Measurements from ENCODE around the gene CAPZB.

CAPZB gene

GRCh38 chr1:19468397-19468956 lies 16.9 kb downstream of the CAPZB start:
- DNase-seq (ENCODE audit: low spot score), result peak; percentile 77

GRCh38 chr1:19467199-19468187 lies 17.8 kb downstream of the CAPZB start:
- DNase-seq (ENCODE audit: low spot score), result no peak

GRCh38 chr1:19466112-19466561 lies 19.2 kb downstream of the CAPZB start:
- no peak for DNase-seq (ENCODE audit: low spot score)

- DNase-seq (ENCODE audit: low spot score), result no peak
Measured at GRCh38 chr1:19465650-19466049, 19.7 kb downstream of the CAPZB start.

- no peak for DNase-seq (ENCODE audit: low spot score)
Measured at GRCh38 chr1:19465123-19465522, 20.2 kb downstream of the CAPZB start.

GRCh38 chr1:19464696-19465095 lies 20.6 kb downstream of the CAPZB start:
- no peak for DNase-seq (ENCODE audit: low spot score)

GRCh38 chr1:19463504-19463803 lies 21.9 kb downstream of the CAPZB start:
- DNase-seq (ENCODE audit: low spot score), result no peak

- DNase-seq (ENCODE audit: low spot score), result peak; percentile 84
Measured at GRCh38 chr1:19462781-19463503, 22.4 kb downstream of the CAPZB start.

- no peak for DNase-seq (ENCODE audit: low spot score)
Measured at GRCh38 chr1:19461220-19461554, 24.2 kb downstream of the CAPZB start.

- DNase-seq (ENCODE audit: low spot score), result no peak
Measured at GRCh38 chr1:19460535-19461219, 24.7 kb downstream of the CAPZB start.

GRCh38 chr1:19458815-19459417 lies 26.4 kb downstream of the CAPZB start:
- no peak for DNase-seq (ENCODE audit: low spot score)

GRCh38 chr1:19457607-19458006 lies 27.7 kb downstream of the CAPZB start:
- no peak for DNase-seq (ENCODE audit: low spot score)

GRCh38 chr1:19456968-19457441 lies 28.3 kb downstream of the CAPZB start:
- no peak for DNase-seq (ENCODE audit: low spot score)

GRCh38 chr1:19455353-19455752 lies 30.0 kb downstream of the CAPZB start:
- DNase-seq (ENCODE audit: low spot score), result no peak

GRCh38 chr1:19454265-19455146 lies 30.8 kb downstream of the CAPZB start:
- no peak for DNase-seq (ENCODE audit: low spot score)

- DNase-seq (ENCODE audit: low spot score), result no peak
Measured at GRCh38 chr1:19453741-19454201, 31.6 kb downstream of the CAPZB start.

GRCh38 chr1:19452221-19452663 lies 33.1 kb downstream of the CAPZB start:
- DNase-seq (ENCODE audit: low spot score), result no peak

GRCh38 chr1:19450811-19451515 lies 34.4 kb downstream of the CAPZB start:
- no peak for DNase-seq (ENCODE audit: low spot score)

GRCh38 chr1:19449454-19450228 lies 35.7 kb downstream of the CAPZB start:
- DNase-seq (ENCODE audit: low spot score), result no peak

Measured in CD4-positive, alpha-beta T cell treated with Interleukin-15 for 4 hours (primary cell).